HL-60/S4 treated with retinoic acid at 250 ng/mL for 4 days and 3 days (cell line): Measurements from ENCODE around the gene MAPK1.
"Not testable (repeated sequence)": the region's sequence is repeated elsewhere in the genome, so short reads cannot be mapped to it uniquely, and the experiment has no call there.

Experiments
- in situ Hi-C: fragments of 300-500 bp; cut with MboI; formaldehyde crosslinking; loops from 2 replicates; pipeline ENCODE4 v1.7.0; 2022; ENCODE audit warnings: low sequenced_read_pairs

The MAPK1 gene

DNA sequence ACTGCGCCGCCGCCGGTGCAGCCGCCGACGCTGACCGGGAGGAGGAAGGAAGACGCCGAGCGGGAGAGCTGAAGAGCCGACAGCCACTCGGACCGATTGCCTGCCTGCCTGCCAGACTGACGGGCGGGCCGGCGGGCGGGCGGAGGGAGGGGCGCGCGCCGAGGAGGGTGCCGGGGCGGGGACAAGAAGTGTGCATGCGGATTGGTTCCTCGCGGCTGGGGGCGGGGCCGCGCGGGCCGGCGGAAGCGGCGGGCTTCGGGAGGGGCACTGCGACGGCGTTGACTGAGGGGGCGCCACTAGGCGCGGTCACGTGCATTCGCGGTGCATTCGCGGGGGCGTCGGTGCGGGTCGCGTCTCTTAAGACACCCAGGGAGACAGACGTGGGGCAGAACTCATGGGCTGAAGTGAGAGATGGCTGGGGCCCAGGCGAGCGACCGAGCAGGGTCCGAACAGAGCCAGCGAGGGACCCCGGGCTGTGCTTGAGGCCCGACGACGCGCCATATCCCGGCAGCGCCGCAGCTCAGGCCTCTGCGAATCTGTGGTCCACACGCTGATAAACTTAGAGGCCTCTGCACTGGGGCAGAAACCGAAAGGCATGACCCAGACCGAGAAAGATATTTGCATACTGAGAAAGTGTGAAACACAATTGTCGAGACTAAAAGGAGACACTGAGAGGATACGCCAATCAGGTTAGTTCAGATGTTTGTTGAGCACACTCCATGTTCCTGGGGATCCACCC, at the start of gene MAPK1:
Gene MAPK1, minus strand, starts transcription at position 118 of the 739 bp plus-strand sequence. CDS start 205 bp downstream, outside the sequence.
- in situ Hi-C loops: no loop called here

DNA sequence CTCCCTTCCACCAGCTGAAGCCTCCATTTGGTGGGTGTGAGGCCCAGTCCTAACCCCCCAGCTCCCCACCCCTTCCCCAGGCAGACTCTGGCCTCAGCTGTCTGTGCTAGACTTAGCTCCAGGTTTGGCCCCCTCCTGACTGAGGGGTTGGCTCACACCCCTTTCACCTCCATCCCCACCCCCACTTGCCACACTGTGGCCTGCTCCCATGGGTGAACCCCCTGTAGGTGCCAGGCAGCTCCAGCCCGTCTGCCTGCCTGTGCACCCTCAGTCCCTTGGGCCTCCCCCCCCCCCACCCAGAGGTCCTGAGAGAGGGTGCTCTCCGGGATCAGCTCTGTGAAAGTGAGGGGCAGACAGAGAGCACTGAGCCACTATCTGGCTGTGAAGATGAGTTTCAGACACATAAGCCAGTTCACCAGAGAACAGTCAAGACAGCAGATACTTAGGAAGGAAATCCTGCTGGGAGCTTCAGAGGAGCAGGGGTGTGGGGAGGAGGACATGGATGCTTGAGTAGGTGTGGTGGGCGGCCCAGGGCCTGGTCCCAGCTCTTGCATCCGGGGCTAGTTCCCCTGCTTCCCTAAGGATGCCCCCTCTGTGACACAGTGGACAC, 49.0 kb upstream of the MAPK1 start:
- in situ Hi-C loops: no loop called here

- in situ Hi-C loops: no loop called here
Observed at GRCh38 chr22:21915624-21916308, 48.3 kb upstream of the MAPK1 start.

DNA sequence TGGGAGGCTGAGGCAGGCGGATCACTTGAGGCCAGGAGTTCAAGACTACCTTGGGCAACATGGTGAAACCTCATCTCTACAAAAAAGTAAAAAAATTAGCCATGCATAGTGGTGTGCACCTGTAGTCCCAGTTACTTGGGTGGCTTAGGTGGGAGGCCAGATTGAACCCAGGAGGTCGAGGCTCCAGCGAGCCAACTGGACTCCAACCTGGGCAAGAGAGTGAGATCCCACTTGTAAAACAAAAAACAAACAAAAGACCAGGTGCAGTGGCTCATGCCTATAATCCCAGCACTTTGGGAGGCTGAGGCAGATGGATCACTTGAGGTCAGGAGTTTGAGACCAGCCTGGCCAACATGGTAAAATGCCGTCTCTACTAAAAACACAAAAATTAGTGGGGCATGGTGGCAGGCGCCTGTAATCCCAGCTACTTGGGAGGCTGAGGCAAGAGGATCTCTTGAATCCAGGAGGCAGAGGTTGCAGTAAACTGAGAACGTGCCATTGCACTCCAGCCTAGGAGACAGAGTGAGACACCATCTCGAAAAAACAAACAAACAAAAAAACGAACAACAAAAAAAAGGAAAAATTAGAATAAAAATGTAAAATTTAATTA, 46.7 kb upstream of the MAPK1 start:
- in situ Hi-C loops: not testable (repeated sequence)

DNA sequence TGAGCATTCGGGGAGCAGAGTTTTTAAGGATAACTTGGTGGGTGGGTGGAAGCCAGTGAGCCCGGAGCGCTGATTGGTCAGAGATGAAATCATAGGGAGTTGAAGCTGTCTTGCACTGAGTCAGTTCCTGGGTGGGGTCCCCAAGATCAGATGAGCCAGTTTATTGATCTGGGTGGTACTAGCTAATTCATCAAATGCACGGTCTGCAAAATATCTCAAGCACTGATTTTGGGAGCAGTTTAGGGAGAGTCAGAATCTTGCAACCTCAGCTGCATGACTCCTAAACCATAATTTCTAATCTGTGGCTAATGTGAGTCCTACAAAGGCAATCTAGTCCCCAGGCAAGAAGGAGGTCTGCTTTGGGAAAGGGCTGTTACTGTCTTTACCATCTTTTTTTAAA, 42.9 kb upstream of the MAPK1 start:
- in situ Hi-C loops: not testable (repeated sequence)

DNA sequence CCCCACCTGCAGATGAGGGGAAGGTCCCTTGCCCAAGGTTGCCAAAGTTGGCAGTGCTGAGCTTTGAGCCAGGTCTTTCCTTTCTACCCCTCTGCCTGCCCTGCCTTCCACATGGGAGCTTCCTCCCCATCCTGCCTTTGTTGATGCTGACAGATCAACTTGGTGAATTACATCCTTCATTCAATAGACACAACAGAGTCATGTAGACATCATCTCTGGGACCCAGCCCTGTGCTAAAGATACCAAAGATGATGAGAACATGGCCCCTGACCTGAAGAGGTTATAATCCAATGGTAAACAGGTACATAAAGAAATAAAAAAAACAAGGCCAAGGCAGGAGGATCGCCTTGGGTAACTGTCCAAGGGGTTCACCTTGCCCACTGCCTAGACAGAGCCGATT, 42.4 kb upstream of the MAPK1 start:
- in situ Hi-C loops: no loop called here

- in situ Hi-C loops: no loop called here
Observed at GRCh38 chr22:21907638-21908522, 40.4 kb upstream of the MAPK1 start.

DNA sequence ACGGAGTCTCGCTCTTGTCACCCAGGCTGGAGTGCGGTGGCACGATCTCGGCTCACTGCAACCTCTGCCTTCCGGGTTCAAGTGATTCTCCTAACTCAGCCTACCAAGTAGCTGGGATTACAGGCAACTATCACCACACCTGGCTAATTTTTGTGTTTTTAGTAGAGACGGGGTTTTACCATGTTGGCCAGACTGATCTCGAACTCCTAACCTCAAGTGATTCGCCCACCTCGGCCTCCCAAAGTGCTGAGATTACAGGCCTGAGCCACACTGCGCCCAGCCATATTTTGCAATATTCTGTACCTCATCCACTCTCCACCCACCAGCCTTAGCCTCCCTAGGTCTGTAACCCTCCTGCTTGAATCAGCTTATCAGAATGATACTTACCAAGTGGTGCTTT, 37.8 kb upstream of the MAPK1 start:
- in situ Hi-C loops: not testable (repeated sequence)

DNA sequence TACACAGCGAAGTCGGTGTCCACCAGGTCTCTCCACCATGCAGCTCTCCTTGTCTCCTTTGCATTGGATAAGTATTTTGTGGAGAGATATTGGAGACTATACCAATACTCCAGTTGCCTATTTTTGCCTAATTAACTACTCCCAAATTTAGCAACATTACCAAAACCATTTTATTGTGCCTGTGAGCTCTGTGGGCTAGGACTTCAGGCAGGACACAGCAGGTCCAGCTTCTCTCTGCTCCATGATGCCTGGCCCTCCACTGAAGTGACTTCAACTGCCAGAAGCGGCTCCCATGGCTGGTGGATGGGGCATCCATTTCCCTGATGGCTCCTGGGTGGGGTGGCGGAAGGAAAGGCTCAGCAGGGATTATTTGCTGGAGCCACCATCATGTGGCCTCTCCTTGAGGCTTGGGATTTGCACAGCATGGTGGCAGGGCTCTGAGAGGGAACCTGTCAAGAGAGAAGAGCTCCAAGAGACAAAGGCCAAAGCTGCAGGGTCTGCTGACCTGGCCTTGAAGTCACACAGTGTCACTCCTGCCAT, 36.9 kb upstream of the MAPK1 start:
- in situ Hi-C loops: no loop called here

DNA sequence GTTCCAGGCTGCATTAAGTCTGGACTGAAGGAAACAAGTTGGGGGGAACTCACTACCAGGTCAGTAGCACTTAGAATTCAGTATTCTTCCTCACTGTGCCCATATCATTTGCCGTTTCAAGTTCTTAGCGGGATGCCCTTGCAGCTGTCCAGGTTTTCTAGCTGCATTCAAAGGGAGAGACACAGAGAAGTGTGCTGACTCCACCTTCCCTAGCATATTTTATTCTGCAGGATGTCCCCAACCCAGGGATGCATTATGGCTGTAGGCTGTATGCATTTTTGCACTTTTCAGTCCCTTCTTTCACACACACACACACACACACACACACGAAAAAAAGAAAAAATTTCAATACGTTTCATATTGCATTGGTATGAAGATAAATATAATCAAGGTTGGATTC, 35.8 kb upstream of the MAPK1 start:
- in situ Hi-C loops: no loop called here

- in situ Hi-C loops: no loop called here
Observed at GRCh38 chr22:21902296-21903087, 35.0 kb upstream of the MAPK1 start.

GRCh38 chr22:21898354-21898896, 31.0 kb upstream of the MAPK1 start:
- in situ Hi-C loops: no loop called here

GRCh38 chr22:21896951-21897513, 29.6 kb upstream of the MAPK1 start:
- in situ Hi-C loops: no loop called here

DNA sequence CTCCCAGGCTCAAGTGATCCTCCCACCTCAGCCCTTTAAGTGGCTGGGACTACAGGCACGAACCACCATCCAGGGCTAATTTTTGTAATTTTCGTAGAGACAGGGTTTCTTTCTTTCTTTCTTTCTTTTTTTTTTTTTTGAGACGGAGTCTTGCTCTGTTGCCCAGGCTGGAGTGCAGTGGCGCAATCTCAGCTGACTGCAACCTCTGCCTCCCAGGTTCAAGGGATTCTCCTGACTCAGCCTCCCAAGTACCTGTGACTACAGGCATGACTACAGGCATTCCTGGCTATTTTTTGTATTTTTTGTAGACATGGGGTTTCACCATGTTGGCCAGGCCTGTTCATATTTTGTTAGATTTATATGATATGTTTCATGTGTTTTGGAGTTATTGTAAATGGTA, 28.8 kb upstream of the MAPK1 start:
- in situ Hi-C loops: not testable (repeated sequence)

GRCh38 chr22:21894799-21895198, 27.4 kb upstream of the MAPK1 start:
- in situ Hi-C loops: no loop called here

GRCh38 chr22:21889251-21889990, 22.0 kb upstream of the MAPK1 start:
- in situ Hi-C loops: no loop called here

- in situ Hi-C loops: no loop called here
Observed at GRCh38 chr22:21887841-21888240, 20.4 kb upstream of the MAPK1 start.

DNA sequence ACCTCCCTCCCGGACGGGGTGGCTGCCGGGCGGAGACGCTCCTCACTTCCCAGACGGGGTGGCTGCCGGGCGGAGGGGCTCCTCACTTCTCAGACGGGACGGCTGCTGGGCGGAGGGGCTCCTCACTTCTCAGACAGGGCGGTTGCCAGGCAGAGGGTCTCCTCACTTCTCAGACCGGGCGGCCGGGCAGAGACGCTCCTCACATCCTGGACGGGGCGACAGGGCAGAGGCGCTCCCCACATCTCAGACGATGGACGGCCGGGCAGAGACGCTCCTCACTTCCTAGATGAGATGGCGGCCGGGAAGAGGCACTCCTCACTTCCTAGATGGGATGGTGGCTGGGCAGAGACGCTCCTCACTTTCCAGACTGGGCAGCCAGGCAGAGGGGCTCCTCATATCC, 16.5 kb upstream of the MAPK1 start:
- in situ Hi-C loops: not testable (repeated sequence)
